ENCODE data around the gene LRFN2.

LRFN2 gene

DNA sequence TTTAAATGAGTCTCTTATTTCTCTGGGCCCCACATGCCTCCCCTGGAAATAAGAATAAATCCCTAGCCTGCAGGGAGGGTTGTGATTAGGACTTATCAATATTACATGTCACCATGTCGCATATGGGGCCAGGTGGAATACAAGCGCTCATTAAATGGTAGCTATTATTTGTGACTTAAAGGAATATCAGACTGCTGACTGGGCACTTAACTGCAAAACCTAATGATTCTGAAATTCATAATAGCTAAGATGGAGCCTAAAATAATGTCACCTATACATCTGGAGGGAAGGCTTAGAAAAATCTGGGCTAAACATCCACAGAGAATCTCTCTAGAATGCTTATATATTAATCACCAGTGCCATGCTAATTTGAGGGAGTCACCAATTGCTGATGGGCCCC lies 106.5 kb downstream of the LRFN2 start:
- DNase-seq (ENCODE audit: insufficient read length, low spot score) (no peak), FAIRE-seq (no peak)

DNA sequence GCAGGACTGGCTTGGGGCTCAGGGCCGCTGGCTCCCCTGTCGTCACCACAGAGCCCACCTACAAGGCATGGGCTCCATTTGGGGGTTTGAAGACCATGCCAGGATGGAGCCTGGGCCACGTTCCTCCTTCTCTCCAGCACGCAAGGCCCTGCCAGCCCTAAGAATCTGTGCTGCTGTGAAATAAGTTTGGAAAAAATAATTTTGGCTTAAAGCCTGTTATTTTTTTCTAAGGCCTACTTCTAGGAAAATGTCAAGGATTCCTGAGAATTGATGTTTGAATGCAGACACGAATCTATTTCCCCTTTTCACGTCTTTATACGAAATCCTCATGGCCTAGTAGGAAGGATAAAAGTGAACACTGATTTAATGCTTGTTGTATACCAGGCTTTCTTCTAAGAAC lies 107.5 kb downstream of the LRFN2 start:
- no peak for DNase-seq (ENCODE audit: insufficient read length, low spot score)
- FAIRE-seq = no peak

DNA sequence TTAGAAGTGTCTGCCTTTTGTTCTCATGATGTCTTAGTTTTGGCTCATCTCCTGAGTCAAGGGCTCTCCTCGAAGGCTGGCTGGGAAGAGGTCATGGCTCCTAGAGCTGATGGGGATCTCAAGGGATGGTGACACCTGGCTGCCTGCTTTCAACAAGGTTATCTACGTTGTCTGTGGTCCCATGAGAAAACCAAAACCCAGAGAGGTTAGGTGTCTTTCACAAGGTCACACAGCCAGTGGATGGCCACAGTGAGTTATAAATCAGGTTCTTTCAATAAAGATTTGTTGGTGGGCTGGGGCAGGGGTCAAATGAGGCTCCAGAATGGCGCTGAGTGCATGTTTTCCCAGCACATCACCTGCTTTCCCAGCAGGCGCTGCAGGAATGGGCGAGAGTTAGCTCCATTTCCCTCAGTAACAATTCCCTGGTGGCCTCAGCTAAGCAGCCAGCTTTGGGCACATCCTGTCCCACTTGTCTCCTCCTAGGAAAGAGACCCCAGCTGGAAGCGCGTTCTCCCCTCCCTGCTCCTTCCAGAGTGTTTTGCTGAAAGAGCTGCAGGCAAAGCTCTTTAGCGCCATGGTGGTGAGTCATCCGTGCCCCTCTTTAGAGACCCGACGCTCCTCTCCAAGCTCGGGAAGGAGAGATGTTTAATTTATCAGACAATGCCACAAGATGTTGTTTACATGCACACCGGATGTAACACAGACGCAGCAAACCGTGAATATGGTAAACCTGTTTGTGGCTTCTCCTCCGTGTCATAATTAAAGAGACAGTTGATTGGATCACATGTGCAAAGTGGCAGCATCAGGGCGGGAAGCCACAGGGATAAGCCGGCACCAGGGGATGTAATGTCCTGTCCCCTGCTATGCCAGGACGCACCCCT lies 109.7 kb downstream of the LRFN2 start:
- no peak for DNase-seq (ENCODE audit: insufficient read length, low spot score)
- FAIRE-seq = no peak

DNA sequence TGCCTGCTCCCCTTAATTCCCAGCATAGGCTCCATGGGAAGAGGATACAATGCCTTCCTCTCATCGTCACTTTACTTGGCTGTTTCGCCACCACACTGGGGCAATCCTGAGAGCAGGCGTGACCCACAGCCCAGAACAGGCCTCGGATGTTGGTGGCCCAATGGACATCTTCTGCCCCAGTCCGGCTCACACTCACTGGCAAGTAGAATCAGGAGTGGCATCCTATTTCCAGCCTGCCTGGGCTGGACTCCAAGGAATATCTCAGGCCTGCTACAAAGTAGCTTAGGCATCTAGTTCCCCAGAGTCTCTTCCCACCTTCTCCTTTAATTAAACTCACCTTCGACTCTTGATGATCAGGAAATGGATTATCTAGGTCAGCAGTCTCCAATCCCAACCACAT lies 110.5 kb downstream of the LRFN2 start:
- DNase-seq (ENCODE audit: insufficient read length, low spot score) = no peak
- FAIRE-seq = no peak

DNA sequence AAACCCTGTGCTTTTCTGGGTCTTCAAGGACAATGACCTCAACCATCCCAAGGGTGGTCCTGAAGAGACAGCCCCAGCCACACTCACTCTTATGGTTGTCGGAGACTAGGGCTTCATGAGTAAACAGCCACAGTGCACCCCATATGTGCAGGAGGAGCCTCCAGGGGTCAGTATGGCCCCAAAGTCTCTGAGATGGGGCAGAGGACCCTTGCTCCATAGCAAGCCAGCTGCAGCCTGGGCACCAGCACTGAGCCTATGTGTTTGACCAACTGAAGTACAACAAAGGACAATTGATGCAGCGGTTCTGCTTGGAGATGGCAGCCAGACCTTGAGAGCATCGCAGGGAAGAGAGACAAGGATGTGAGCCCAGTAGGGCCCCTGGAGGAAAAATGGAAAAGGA lies 112.2 kb downstream of the LRFN2 start:
- DNase-seq (ENCODE audit: insufficient read length, low spot score) = no peak
- no peak for FAIRE-seq

DNA sequence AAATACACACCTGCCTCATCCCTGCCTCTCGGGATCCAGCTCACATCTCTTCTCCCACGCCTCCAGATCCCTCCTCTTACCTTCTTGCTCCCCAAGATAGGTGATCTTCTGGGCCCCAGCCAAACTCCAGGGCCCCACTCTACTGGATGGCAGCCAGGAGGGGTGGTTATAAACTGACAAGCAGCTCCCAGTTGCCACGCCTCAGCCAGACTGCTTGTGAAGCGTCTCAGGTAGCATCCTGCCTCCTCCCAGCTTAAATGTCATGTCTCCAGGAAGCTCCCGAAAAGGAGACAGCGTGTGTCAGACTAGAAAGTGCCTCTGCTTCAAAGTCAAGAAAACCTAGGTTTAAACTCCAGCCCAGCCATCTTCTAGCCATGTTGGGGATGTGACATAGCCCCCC lies 114.1 kb downstream of the LRFN2 start:
- DNase-seq (ENCODE audit: insufficient read length, low spot score) (no peak), FAIRE-seq (no peak)

DNA sequence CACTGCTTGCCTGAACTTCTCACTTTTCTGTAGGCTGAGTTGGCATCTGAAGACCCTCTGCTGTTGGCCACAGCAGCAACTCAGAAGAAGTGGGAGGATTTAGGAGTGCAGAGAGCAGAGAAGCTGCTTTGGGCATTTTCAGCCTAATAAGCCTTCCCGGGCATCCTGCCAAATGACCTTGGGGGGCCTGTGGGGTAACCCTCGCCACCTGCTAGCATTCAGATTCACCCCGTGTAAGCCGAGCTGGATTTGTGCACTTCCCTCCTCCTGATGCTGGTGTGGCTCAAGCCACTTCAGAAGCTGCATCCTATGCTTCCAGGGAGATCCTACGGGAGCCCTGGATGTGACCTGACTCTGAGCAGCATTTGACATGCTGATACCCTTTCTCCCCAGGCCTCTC lies 114.8 kb downstream of the LRFN2 start:
- DNase-seq (ENCODE audit: insufficient read length, low spot score) (no peak), FAIRE-seq (no peak)

DNA sequence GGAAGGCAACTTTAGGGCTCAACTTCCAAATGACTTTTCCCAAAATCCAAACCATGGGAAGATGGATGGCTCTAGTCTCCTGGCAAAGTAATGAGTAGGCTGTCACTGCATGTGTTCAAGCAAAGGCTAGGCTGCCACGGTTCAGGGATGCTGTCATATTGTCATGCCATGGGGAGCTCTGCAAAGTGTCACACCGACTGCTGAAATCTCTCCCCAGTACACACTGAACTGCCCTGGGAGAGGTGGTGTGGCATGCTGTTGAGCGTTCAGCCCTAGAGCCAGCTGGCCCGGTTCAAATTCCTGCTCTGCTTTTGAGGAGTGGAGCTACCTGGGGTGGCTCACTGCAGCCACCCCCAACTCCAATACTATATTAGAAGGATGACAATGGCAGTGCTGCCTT lies 115.9 kb downstream of the LRFN2 start:
- no peak for FAIRE-seq
- no peak for DNase-seq (ENCODE audit: insufficient read length, low spot score)

DNA sequence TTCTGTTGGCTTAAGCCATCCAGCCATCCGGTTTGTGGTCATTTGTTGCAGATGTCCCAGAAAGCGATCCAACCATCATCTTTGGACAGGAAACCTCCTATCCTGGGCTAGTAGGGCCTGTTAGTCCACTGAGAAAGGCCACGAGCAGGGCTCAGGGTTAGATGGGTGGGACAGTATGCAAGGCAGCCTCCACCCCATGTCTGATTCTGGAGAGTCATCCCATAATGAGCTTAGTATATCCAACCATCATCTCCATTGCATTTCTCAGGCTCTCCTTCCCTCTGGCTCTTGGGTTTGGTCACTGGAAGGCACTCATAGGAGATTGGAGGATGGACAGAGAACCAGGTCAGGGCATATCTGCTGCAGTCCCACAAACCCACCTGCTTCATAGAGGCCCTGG lies 117.8 kb downstream of the LRFN2 start:
- no peak for FAIRE-seq
- no peak for DNase-seq (ENCODE audit: insufficient read length, low spot score)

DNA sequence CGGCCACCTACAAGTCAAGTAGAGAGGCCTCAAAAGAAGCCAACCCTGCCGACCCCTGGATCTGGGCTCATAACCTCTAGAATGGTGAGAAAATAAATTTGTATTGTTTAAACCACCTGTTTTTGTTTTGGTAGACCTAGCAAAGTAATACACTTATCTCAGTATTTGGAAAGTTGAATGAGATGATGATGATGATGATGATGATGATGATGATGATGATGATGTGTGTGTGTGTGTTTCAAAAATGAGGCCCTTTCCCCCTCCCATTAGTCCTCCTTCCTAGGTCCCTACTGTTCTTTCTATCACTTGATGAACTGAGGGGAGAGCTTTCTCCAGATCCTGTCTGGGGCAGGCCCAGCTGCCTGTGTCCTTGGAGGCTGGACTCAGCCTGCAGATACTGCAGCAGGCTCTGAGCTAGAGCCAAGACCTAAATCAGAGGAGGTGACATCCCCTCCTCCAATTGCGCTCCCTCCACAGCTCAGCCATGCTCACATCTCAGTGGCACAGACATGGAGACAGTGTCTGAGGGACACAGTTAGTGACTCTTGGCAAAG lies 120.1 kb downstream of the LRFN2 start:
- DNase-seq (ENCODE audit: insufficient read length, low spot score) = no peak
- no peak for FAIRE-seq

DNA sequence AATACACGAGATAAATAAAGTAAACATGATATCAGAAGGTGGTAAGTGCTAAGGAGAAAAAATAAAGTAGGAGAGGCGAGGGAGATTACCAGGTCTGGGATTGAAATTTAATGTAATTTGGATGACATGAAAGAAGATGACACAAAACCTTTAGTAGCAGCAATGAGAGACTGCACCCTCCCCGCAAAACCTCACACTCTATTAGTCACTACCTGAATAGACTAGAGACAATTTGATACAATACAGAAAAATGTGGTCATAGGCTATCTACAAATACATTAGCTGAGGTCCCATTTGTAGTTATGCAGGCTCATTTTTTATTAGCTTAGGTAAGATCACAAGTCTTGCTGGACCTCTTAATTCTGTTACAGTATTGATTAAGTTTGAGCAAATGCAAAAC lies 125.5 kb downstream of the LRFN2 start:
- no peak for DNase-seq (ENCODE audit: insufficient read length, low spot score)
- FAIRE-seq = no peak

DNA sequence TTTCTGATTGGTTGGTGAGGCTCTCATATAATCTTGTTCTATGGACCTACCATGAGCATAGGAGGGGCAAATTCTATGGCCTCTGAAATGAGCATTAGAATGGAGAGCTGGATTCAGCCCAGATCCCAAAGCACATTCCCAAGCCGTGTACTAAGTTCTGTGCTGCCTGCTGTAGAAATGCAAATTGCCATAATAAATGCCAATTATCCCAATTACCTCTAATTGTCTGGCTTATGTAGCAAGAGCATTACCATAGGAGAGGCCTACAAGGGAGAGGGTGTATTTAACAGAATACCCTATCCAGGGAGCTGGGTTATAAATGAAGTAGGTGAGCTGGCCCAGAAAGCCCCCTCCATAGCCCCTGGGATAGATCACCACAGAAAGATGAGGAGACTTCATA lies 126.8 kb downstream of the LRFN2 start:
- FAIRE-seq (no peak), DNase-seq (ENCODE audit: insufficient read length, low spot score) (no peak)

DNA sequence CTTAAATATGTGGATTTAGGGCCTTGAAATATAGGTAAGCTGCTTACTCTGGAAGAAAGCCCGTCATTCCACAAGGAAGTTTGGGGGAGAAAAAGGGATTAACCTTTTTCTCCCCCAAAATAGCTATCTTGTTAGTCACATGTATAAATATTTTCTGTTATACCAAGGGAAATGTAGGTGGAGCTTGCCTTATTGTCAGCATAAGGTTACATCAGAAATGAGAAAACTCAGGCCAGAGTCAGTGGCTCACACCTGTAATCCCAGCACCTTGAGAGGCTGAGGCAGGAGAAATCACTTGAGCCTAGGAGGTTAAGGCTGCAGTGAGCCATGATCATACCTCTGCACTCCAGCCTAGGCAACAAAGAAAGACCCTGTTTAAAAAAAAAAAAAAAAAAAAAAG lies 129.9 kb downstream of the LRFN2 start:
- FAIRE-seq (no peak), DNase-seq (ENCODE audit: insufficient read length, low spot score) (no peak)

DNA sequence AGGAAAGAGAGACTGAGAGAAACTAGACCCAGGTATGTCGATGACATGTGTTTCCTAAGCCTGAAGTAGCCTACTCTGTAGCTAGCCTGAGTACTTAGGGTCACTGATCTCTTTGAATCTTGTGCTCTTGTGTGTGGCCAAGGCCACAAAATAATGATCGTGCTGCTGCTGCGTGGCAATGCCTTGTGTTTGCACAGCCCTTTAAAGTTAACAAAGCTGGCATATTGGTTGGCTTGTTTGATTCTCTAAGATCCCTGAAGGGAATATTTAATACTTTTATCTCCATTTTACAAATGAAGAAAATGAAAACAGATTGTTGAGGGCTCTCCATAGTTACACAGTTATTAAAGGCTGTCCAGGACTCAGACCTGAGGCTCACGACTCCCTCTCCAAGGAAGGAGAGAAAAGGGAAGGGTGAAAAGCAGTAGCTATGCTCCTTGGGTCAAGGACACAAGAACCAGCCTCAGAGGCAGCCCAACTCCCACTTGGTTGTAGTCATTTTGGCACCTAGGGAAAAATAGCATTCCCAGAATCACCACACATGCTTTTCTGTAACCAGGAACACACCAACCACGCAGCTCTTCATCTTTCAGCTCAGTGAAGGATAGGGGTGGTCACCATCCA lies 130.7 kb downstream of the LRFN2 start:
- DNase-seq (ENCODE audit: insufficient read length, low spot score) (no peak), FAIRE-seq (no peak)

DNA sequence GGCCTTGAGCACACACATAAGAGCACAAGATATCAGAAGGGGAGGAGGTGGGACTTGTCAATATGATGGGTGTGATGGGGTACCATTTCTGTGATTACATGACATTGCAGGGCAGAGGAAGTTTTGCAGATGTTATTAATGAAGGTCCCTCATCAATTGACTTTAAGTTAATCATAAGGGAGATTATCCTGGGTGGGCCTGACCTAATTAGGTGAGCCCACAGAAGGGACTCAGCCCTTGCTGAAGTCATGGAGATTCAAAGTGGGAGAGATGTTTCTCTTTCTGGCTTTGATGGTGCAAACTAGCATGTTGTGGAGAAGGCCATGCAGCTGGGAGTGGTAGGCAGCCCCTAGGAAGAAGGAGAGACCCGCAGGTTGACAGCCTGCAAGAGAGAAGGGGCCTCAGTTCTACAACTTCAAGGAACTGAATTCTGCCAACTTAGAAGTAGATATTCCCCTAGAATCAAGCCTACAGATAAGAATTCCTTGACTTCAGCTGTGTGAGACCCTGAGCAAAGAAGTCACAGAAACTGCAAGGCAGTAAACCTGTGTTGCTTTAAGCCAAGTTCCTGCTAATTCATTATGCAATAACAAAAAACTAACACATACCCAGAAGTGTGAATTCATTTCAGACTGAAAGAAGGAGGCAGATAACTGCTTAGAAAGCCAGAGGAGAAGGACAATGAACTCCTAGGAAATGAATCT lies 131.3 kb downstream of the LRFN2 start:
- no peak for DNase-seq (ENCODE audit: insufficient read length, low spot score)
- FAIRE-seq = no peak

DNA sequence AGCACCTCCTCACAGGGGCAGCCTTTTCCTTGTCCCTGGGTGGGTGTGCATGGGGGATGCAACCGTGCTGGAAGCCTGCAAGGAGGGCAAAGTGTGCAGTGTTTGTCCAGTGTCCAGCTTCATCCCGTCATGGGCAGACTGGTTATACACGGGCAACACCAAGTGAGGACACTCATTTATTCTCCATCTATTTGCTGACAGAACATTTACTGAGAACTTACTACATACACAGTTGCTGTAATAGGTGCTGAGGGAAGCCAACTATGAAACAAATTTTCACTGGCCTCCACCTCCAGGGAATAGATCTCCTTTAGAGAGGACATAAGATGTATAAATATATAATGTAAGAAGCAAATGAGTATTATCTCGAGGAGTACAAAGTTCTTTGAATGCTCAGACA lies 136.7 kb downstream of the LRFN2 start:
- no peak for FAIRE-seq
- no peak for DNase-seq (ENCODE audit: insufficient read length, low spot score)

DNA sequence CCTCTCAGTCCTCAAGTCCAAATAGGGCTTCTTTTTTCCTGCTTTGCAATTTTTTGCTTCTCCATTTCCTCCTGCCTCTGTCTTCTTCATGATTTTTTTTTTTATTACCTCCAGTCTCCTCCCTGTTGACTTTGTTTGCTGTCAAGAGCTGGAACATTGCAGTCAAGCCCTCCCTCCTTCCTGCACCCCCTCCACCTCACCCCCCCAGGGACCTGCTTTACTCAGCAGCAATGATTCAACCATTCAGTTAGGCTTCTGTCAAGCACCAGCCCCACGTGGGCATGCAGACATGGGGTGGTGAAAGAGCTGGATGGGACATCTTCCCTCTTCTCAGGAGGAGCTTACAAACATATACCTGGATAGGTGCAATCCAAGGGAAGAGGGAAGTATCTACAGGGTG lies 142.4 kb downstream of the LRFN2 start:
- FAIRE-seq (no peak), DNase-seq (ENCODE audit: insufficient read length, low spot score) (no peak)

DNA sequence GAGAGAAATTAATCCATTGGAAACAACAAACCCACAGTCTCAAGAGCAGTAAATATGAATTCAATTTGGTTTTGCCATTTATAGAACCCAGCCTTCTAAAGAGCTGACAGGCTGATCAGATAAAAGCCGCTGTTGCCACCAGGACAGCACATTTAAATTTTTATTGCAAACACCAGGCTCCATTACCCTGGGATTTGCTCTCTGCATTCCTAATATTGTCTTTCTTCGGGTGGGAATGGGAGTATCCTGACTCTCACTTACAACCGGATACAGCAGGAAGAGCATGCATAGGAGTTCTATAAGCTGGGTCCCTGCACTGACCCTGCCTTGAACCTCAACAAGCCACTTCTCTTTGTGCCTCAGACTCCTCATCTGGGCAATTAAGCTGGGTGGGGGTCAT lies 142.9 kb downstream of the LRFN2 start:
- no peak for DNase-seq (ENCODE audit: insufficient read length, low spot score)

DNA sequence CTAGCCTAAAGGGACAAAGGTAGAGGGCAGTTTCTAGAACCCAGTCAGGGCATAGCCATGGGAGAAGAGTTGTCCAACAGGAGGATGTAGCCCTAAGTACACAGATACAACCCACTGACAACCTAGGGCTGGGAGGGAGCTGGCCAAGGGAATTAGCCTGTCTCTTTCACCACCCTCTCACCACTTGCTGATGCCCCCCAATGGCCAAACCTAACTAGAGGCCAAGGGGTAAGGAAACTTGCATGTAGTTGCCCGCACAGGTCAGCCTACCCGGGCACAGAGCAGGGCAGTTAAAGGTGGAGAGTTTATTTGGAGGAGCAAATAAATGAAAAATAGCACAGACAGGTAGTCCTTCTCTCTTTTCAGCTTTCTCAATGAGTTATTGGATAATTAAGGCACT lies 143.3 kb downstream of the LRFN2 start:
- DNase-seq (ENCODE audit: insufficient read length, low spot score) (no peak), FAIRE-seq (no peak)

More for the DNA sequence above, 142.9 kb downstream of the LRFN2 start:
- FAIRE-seq = no peak

DNA sequence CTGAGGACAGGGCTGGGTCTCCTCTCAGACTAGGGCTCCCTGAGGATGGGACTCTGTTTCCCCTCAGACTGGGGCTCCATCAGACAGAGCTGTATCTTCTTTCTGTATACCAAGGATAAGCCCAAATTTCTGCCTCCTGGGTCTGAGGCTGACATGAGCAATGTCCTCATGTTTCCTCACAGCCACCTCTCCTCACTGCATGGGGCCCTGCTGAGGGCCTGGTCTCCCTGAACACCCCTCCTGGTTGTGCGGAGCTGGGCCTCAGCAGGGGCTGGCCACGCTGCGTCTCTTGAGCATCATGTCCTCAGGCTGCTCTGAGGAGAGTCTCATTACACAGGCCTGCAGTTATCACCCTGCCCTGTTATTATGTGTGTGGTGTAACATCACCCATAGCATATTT lies 144.6 kb downstream of the LRFN2 start:
- DNase-seq (ENCODE audit: insufficient read length, low spot score) (no peak), FAIRE-seq (no peak)

DNA sequence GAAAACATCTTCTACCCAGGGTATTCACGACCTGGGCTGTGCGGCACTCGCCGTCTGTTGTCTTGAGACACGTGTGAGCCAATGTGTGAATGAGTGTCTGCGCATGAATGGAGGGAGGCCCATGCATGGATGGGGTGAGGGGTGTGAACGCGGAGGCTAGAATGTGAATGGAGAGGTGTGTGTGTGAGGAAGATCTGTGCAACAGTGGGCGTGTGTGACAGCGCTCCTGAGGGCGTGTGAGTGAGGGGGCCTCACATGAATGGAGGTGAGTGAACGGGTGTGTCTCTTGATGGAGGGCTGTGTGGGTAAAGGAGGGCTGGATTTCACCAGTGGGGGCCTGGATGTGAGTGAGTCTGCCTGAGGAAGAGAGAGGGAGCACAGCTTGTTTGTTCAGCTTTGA lies 146.0 kb downstream of the LRFN2 start:
- DNase-seq (ENCODE audit: insufficient read length, low spot score) = no peak

DNA sequence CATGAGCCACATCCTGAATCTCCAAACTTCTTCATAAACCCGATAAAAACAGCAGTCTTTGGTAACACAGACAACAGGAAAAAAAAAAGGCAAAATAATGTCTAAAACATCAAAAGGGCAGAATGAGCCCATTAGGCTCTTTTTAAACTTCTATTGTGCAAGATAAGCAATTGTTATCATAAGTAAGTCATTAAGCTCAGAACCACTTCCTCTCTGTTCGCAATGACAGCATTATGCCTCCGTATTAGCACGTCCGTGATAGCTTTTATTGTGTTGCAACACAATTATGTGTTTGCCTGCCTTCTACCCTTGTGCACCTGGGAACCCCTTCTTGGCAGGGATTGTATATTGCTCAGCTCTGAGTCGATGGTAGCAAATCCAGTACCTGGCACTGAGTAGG lies 147.1 kb downstream of the LRFN2 start:
- FAIRE-seq = no peak
- DNase-seq (ENCODE audit: insufficient read length, low spot score) = no peak

More for the DNA sequence above, 146.0 kb downstream of the LRFN2 start:
- FAIRE-seq = no peak

All from HTR-8/SVneo (cell line).